ENCODE data around the gene ZDHHC14. TPM values are rescaled to one million over a fixed set of nuclear protein-coding genes. Genes with fewer than 3 reads are reported as not detected.
A peak's percentile ranks its signal among the peaks of the same experiment; 100 is the strongest.

The ZDHHC14 gene
- total RNA-seq, 1 experiment from 2014 or later, result 1.7 TPM

GRCh38 chr6:157412791-157413190 lies 31.8 kb downstream of the ZDHHC14 start:
- no peak for TF ChIP-seq CTCF (conservative IDR thresholded peaks at IDR 0.05)

More at GRCh38 chr6:157412791-157413190, 31.8 kb downstream of the ZDHHC14 start:
- H3K4me1 ChIP-seq (ENCODE audit: insufficient read depth, low read length), result no peaks in the 10 kb centered on the region
- no peak overlapping the region for H3K18ac ChIP-seq (ENCODE audit: insufficient read length, low read depth, low read length)
- H3K9me3 Mint-ChIP-seq, result peaks cover 0 to 3% of the 10 kb centered on the region in 2 experiments; a peak in 1 of 5 replicates
- no peak overlapping the region for H2AFZ ChIP-seq (ENCODE audit: low read length)
- peaks cover 2% of the 10 kb centered on the region for H3K27me3 Mint-ChIP-seq (ENCODE audit: low read depth)
- H4K8ac ChIP-seq (replicated peaks; ENCODE audit: insufficient read length, low read depth, low read length), result no peak overlapping the region
- H3K27ac Mint-ChIP-seq, result peak overlapping the region in 1 of 3 experiments; percentile 8; a peak in 1 of 7 replicates
- peaks cover 0 to 1% of the 10 kb centered on the region in 2 experiments; a peak in 2 of 4 replicates for H3K4me1 Mint-ChIP-seq
- peaks cover 0 to 4% (median 4%) of the 10 kb centered on the region in 3 experiments; a peak in 3 of 7 replicates for H3K36me3 Mint-ChIP-seq (ENCODE audit: insufficient read depth in 1 of 3, low read depth in 3 of 3)
- H4K5ac ChIP-seq (ENCODE audit: insufficient read length, low read depth, low read length), result no peak overlapping the region
- no peaks in the 10 kb centered on the region for H3K23me2 ChIP-seq (ENCODE audit: insufficient read length, low read depth, low read length, poor library complexity, severe bottlenecking)
- no peak overlapping the region for H2BK12ac ChIP-seq (ENCODE audit: insufficient read length, low read depth, low read length)
- no peaks in the 10 kb centered on the region for H4K20me1 ChIP-seq (ENCODE audit: control insufficient read depth, insufficient read depth, insufficient read length)
- DNase-seq, result no peak
- H3T11ph ChIP-seq (ENCODE audit: low read length), result no peak overlapping the region
- no peaks in the 10 kb centered on the region for H3K9me3 ChIP-seq (ENCODE audit: control insufficient read depth, low read depth, low read length)
- no peak overlapping the region for H3K56ac ChIP-seq (ENCODE audit: insufficient read length, low read depth, low read length)
- H3K27ac ChIP-seq (ENCODE audit: insufficient read length, low read depth, low read length), result no peak overlapping the region
- no peak overlapping the region for H2BK5ac ChIP-seq (ENCODE audit: insufficient read length, low read length)
- H2BK120ac ChIP-seq (ENCODE audit: low read depth, low read length, poor library complexity, severe bottlenecking), result no peak overlapping the region
- H3K27me3 ChIP-seq (ENCODE audit: insufficient read depth, low read length), result no peaks in the 10 kb centered on the region
- no peak overlapping the region for H3K4ac ChIP-seq (ENCODE audit: low read depth, low read length)
- H3K79me2 ChIP-seq (ENCODE audit: insufficient read depth, low read length), result no peaks in the 10 kb centered on the region
- no CpG with 5 or more reads among the region's 11 CpGs for WGBS (ENCODE audit: extremely low coverage, insufficient read length, low lambda C conversion rate)
- no peak overlapping the region for H3K4me2 ChIP-seq (ENCODE audit: insufficient read depth, insufficient read length, low read length)
- no peak overlapping the region for H3K4me3 Mint-ChIP-seq
- no peaks in the 10 kb centered on the region for H3K79me1 ChIP-seq (ENCODE audit: insufficient read depth, low read depth, low read length, poor library complexity, severe bottlenecking)
- H3K23ac ChIP-seq (ENCODE audit: insufficient read length, low read depth, low read length), result no peak overlapping the region
- no peak overlapping the region for H3K14ac ChIP-seq (ENCODE audit: insufficient read depth, low read length)
- H3K9ac ChIP-seq (ENCODE audit: extremely low read depth, insufficient read length, low read length), result no peak overlapping the region
- no peak overlapping the region for H2BK15ac ChIP-seq (ENCODE audit: low read depth, low read length)
- no peak overlapping the region for H2BK20ac ChIP-seq (ENCODE audit: low read depth, low read length, poor library complexity, severe bottlenecking)
- H4K91ac ChIP-seq (ENCODE audit: insufficient read length, low read depth, low read length), result no peak overlapping the region
- H2AK5ac ChIP-seq (ENCODE audit: insufficient read length, low read length), result no peak overlapping the region

Data from H9 (cell line).